ENCODE data around the gene PYCARD. TPM values are rescaled to one million over a fixed set of nuclear protein-coding genes. Genes with fewer than 3 reads are reported as not detected.

Gene PYCARD
- total and polyA plus RNA-seq, 9 of the 15 experiments (the other 6 are each of a cell fraction or from before 2014, with no cell fraction given), result 1.3 to 28.4 (median 6.0) TPM

DNA sequence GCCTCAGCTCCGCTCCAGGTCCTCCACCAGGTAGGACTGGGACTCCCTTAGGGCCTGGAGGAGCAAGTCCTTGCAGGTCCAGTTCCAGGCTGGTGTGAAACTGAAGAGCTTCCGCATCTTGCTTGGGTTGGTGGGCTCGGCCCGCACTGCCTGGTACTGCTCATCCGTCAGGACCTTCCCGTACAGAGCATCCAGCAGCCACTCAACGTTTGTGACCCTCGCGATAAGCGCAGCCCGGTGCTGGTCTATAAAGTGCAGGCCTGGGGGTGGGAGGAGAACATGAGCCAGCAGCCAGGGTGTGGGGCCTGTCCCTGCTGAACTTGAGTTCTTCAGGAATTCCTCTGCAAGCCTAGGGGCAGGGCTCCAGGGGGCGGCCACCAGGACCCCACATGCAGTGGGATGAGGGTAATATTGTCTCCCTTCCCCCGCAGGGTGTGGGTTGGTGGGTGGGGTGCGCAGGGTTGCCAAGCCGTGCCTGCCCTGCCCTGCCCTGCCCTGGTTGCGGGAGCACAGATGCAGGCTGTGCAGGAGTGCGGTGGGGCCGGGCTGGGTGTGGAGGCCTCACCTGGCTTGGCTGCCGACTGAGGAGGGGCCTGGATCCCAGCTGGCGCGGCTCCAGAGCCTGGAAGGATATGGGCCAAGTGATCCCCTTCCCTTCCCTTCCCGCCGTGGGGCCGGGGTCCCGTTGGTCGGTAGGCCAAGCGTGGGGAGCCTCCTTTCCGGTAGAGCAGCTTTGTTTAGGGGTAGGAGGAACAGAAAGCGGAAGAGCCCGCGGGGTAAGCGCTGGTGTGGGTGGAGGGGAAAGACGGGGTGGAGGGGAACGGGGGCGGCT lies 762 bp downstream of the PYCARD start:
- peak overlapping the region; percentile 77 for H3K4me2 ChIP-seq (ENCODE audit: insufficient read depth, low read length)
- CTCF ChIA-PET (ENCODE audit: low intra/inter-chr PET ratio), result no interaction called here
- TF ChIP-seq ZNF143 (CRISPR knock-in tag; IDR thresholded peaks at IDR 0.05) (0 out of 2 replicates have a peak, but pooled peaks have one; percentile 16), ZNF12 (CRISPR knock-in tag; IDR thresholded peaks at IDR 0.05) (no peak), ZBTB7A (IDR thresholded peaks at IDR 0.05; ENCODE audit: borderline replicate concordance, control insufficient read depth, low read depth, low read length) (peak; percentile 16; the same call in 1 of the 2 replicates), U2AF2 (optimal IDR thresholded peaks at IDR 0.05; ENCODE audit: low read depth, low read length) (no peak), POLR2A (conservative IDR thresholded peaks at IDR 0.05) (peak; percentile 50), TAF1 (IDR thresholded peaks at IDR 0.05; ENCODE audit: control insufficient read depth, extremely low read depth, insufficient read depth, low read length, severe bottlenecking) (no peak), ZNF282 (CRISPR knock-in tag; IDR thresholded peaks at IDR 0.05) (peak; percentile 62; the same call in 1 of the 2 replicates), MYC (IDR thresholded peaks at IDR 0.05; ENCODE audit: low read depth, low read length) (no peak), MYC (CRISPR knock-in tag; IDR thresholded peaks at IDR 0.05; ENCODE audit: borderline replicate concordance, low read depth) (no peak), KDM5B (IDR thresholded peaks at IDR 0.05; ENCODE audit: insufficient replicate concordance, low read depth, low read length) (peak; percentile 70), CHD1 (IDR thresholded peaks at IDR 0.05; ENCODE audit: low read length) (no peak), PML (IDR thresholded peaks at IDR 0.05; ENCODE audit: low read length) (no peak)
- TF ChIP-seq, protein P1, sequence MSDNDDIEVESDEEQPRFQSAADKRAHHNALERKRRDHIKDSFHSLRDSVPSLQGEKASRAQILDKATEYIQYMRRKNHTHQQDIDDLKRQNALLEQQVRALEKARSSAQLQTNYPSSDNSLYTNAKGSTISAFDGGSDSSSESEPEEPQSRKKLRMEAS (CRISPR knock-in tag; IDR thresholded peaks at IDR 0.05), result peak; percentile 77
- TF ChIP-seq, protein P2, sequence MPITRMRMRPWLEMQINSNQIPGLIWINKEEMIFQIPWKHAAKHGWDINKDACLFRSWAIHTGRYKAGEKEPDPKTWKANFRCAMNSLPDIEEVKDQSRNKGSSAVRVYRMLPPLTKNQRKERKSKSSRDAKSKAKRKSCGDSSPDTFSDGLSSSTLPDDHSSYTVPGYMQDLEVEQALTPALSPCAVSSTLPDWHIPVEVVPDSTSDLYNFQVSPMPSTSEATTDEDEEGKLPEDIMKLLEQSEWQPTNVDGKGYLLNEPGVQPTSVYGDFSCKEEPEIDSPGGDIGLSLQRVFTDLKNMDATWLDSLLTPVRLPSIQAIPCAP (CRISPR knock-in tag; IDR thresholded peaks at IDR 0.05; ENCODE audit: borderline replicate concordance), result no peak
- TF ChIP-seq, protein P3, sequence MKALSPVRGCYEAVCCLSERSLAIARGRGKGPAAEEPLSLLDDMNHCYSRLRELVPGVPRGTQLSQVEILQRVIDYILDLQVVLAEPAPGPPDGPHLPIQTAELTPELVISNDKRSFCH (CRISPR knock-in tag; IDR thresholded peaks at IDR 0.05), result no peak
- TF ChIP-seq, protein P3 (tag; IDR thresholded peaks at IDR 0.05), result no peak
- TF ChIP-seq, protein P4, sequence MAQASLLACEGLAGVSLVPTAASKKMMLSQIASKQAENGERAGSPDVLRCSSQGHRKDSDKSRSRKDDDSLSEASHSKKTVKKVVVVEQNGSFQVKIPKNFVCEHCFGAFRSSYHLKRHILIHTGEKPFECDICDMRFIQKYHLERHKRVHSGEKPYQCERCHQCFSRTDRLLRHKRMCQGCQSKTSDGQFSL (CRISPR knock-in tag; IDR thresholded peaks at IDR 0.05), result peak; percentile 27; the same call in 1 of the 2 replicates
- TF ChIP-seq, protein P4 (tag; IDR thresholded peaks at IDR 0.05), result no peak

More for the DNA sequence above, 762 bp downstream of the PYCARD start:
- H3K27ac ChIP-seq (ENCODE audit: extremely low read depth, low read depth, low read length), result no peak overlapping the region
- peaks cover 15% of the 10 kb centered on the region for H4K20me1 ChIP-seq (replicated peaks; ENCODE audit: control insufficient read depth, insufficient read depth, low read length)
- BruUV-seq (replicated peaks), result TSS peak; percentile 73
- no peaks in the 10 kb centered on the region for H3K79me2 ChIP-seq (ENCODE audit: control insufficient read depth, insufficient read depth, low read length)
- H3K9me3 ChIP-seq (replicated peaks; ENCODE audit: control insufficient read depth, insufficient read depth, low read depth, low read length), result no peaks in the 10 kb centered on the region
- H3K9ac ChIP-seq (ENCODE audit: insufficient read depth in 1 of 2, low read depth in 2 of 2, low read length in 2 of 2), result peak overlapping the region; percentile 13 to 91; a peak in 3 of 4 replicates
- peak overlapping the region; percentile 45 for H3K4me3 ChIP-seq
- DNase-seq (ENCODE audit: extremely low read depth in 1 of 4, low spot score in 3 of 4) (peak; percentile 37 to 68 (median 56)), ATAC-seq (peak; percentile 52), FAIRE-seq (no peak)
- intact Hi-C loops (cut with micrococcal nuclease) (loop anchor here (2.0 to 10.0 kb wide), 4 partner anchors 51 to 663 kb away; no protein-coding TSS in a partner anchor), in situ Hi-C loops (cut with MboI) (loop anchor here (5.0 kb wide), 1 partner anchor 91 kb away; no protein-coding TSS in a partner anchor)
- H3K27me3 ChIP-seq (ENCODE audit: control insufficient read depth in 2 of 2, insufficient read depth in 2 of 2, low read length in 2 of 2), result no peaks in the 10 kb centered on the region; a peak in 2 of 5 replicates
- WGBS (ENCODE audit: insufficient coverage, low coverage, missing lambda C conversion rate), result 20% methylated on average over 27 of the region's 35 CpGs
- peak overlapping the region; percentile 84 for H2AFZ ChIP-seq (ENCODE audit: low read depth, low read length)
- POLR2A ChIA-PET, result interaction anchor here (0.6 to 6.2 kb wide), 14 partner anchors 8 to 199 kb away, joined by 3 to 33 read pairs (median 6); partner anchors contain the start of genes FUS, PYDC1 and TRIM72
- no peaks in the 10 kb centered on the region for H3K9me1 ChIP-seq (ENCODE audit: control insufficient read depth, insufficient read depth, low read length)
- H3K4me1 ChIP-seq (replicated peaks in 1 of 2; ENCODE audit: control insufficient read depth in 2 of 2, insufficient read depth in 2 of 2, low read length in 2 of 2), result peaks cover 18 to 33% of the 10 kb centered on the region in 2 experiments
- H3K36me3 ChIP-seq (ENCODE audit: control insufficient read depth, insufficient read depth, low read length), result peaks cover 6% of the 10 kb centered on the region; the same call in 2 of the 3 replicates

Data from K562 (cell line).